HG03045 (cell line): Measurements from ENCODE around the gene RNASEH2A.

Experiments used
- ATAC-seq: cut with Tn5 transposase; IDR thresholded peaks from one replicate; pipeline ENCODE4 v1.9.1; 2021; ENCODE audit warnings: mild to moderate bottlenecking, moderate library complexity; ENCODE audit not compliant: unreplicated experiment

RNASEH2A gene

DNA sequence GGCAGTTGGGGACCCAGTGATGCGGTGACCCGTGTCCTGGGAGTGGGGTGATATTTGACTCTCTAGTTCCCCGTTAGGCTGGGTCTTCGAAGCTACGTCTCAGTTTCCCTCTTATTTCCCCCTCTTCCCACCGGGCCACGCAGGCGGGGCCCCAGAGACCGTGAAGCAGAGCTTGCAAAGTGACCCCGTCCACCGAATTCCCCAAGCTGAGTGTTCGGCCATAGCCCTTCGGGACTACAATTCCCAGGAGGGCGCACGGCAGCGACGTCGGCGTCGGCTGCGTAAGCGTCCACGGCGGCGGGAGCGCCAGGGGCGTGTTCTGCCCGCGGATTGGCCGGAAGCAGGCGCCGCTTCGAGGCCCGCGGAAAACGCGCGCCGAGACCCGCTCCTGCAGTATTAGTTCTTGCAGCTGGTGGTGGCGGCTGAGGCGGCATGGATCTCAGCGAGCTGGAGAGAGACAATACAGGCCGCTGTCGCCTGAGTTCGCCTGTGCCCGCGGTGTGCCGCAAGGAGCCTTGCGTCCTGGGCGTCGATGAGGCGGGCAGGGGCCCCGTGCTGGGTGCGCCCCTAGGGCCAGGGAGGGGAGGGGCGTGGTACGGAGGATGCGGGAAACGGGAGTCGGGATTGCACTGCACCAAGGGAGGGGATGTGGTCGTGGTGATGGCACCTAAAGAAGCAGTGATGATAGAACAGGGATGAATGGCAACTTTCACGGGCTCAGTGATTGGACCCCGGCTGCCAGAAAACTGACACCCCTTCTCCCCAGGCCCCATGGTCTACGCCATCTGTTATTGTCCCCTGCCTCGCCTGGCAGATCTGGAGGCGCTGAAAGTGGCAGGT, at the start of gene RNASEH2A:
RNASEH2A (plus strand) TSS at position 343 of the 840 bp plus-strand sequence; CDS start at position 433, 90 bp downstream.
- ATAC-seq = peak; percentile 75

DNA sequence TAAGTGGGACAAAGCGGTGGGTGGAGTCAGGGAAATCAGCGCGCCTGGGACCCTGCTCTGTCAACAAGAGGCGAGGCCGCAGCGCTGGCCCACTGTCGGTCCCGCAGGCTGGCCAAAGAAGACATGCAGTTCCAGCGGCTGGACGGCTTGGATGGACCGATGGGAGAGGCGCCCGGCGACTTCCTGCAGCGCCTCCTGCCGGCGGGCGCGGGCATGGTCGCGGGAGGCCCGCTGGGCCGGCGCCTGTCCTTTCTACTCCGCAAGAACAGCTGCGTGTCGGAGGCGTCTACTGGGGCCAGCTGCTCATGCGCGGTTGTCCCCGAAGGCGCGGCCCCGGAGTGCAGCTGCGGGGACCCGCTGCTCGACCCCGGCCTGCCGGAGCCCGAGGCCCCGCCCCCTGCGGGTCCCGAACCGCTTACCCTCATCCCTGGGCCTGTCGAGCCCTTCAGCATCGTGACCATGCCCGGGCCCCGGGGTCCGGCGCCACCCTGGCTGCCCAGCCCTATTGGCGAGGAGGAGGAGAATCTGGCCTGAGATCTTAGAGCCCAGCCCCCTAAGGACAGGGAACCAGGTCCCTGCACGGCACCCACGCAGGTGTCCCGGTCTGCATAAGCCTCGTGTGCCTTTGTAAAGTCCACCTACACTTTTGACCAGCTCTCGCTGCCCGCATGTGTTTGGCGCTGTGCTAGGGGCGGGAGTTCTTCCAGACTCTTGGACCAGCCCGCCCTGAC, 48.7 kb upstream of the RNASEH2A start:
- ATAC-seq = no peak

DNA sequence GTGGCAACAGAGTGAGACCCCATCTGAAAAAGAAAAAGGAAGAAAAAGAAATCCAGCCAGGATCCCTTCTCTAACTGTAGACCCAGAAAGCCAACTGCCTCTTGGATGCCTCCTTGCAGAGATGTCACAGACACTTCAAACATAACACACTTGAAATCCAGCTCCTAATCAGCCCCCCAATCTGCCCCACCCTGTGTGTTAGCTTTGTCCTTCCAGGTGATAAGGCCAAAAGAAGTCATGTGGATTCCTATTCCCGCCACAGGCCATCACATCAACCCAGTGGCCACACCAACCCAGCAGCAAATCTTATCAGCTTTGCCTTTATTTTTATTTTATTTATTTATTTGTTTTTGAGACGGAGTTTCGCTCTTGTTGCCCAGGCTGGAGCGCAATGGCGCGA, 46.7 kb upstream of the RNASEH2A start:
- no peak for ATAC-seq

GRCh38 chr19:12763100-12763499, 43.3 kb upstream of the RNASEH2A start:
- no peak for ATAC-seq

DNA sequence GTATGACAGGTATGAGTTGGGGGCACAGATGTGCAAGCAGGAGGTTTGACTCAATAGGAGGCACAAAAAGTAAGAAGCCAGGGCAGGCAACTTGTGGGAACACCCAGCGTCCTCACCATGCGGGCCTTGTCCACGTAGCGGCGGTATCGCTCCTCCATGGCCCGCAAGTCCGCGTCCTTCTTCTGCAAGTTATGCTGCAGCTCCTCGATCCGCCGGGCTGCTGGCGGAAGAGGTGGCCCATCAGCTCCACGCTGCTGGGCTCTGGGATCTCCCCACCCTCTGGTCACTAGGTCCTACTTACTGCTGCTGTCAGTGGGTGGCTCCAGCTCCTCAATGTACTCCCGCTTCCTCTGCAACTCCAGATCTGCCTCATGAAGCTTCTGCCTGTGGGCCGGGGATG, 41.7 kb upstream of the RNASEH2A start:
- no peak for ATAC-seq

GRCh38 chr19:12766051-12766521, 40.3 kb upstream of the RNASEH2A start:
- no peak for ATAC-seq

DNA sequence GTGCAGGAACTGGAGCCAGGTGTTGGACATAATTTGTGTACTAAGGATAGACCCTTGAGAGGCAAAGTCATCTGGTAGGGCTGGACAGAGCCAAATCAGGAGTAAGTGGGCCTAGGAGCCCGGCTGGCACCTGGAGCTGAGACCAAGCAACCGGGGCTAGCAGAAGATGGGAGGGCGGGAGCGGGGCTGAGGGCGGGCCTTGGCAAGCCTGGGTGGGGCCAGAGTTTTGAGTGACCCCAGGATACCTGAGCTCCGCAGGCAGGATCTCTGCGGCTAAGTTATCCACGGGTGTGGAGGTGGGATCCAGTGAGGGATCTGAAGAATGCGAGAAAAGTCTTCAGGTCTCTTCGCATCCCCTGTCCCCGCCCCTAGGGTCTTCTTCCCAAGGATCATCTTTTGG, 39.2 kb upstream of the RNASEH2A start:
- no peak for ATAC-seq

DNA sequence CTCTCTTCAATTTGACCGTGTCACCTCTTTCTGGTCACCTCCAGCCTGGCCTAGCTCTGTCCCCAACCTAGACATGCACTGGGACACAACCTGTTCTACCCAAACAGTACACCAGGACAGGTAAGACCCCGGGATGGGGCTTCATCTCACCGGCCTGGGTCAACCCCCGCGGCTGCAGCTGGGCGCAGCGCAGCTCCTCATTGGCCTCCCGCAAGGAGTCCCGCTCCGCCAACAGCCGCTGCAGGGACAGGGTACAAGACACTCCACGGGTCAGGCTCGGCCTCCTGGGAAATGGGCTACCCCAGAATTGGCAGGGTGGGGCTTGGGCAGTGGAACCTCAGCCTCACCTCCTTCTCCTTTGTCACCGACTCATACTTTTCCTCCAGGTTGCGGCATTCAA, 38.7 kb upstream of the RNASEH2A start:
- no peak for ATAC-seq

DNA sequence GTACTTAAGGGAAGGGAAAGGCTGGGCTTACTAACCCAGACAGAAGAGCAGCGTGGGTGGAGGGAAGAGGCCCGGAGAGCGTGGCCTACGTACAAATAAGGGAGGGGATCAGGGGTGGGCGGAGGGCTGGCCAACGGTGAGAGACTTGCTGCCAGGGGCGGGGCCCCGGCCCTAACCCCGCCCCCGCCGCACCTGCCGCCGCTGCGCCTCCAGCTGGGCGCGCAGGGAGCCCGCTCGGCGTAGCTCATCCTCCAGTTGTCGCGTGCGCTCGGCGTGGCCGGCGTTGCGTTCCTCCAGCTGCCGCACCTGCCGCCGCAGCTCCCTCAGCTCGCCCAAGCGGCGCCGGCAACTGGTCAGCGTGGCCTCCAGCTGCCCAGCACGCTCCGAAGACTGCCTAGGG, 36.7 kb upstream of the RNASEH2A start:
- no peak for ATAC-seq

- no peak for ATAC-seq
These were observed 35.5 kb upstream of the RNASEH2A start for GRCh38 chr19:12770922-12771321.

DNA sequence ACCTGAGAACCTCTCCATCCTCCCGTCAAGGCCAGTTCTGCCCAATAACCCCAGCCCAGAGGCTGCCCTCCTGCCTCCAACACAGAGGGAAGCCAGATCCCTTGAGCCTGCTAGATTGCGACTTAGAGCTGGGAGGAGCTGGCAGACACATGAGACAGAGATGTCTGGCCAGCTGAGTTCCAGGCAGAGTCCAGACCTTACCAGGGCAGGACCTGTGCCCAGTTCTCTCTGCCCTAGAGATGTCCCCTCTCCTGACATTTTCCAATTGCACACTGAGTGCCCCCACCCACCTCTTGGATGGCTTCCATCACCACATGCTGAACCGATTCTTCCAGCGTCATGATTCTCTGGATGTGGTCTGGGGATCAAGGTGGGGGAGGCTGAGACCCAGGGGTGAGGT, 34.1 kb upstream of the RNASEH2A start:
- ATAC-seq = no peak

DNA sequence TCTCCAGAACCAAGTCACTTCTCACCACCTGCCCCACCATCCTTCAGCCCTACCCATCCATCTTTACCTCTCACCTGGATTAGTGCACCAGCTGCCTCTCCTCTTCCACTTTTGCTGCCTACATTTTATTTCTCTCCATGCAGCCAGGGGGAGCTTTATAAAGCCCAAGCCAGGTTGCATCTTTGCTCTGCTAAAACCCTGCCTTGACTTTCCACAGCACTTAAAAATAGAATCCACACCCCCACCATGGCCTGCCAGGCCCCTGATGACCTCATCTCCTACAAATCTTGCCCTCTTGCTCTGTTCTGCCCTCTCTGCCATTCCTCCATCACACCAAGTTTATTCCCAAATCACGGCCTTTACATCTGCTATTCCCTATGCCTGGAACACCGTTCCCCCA, 32.8 kb upstream of the RNASEH2A start:
- no peak for ATAC-seq

DNA sequence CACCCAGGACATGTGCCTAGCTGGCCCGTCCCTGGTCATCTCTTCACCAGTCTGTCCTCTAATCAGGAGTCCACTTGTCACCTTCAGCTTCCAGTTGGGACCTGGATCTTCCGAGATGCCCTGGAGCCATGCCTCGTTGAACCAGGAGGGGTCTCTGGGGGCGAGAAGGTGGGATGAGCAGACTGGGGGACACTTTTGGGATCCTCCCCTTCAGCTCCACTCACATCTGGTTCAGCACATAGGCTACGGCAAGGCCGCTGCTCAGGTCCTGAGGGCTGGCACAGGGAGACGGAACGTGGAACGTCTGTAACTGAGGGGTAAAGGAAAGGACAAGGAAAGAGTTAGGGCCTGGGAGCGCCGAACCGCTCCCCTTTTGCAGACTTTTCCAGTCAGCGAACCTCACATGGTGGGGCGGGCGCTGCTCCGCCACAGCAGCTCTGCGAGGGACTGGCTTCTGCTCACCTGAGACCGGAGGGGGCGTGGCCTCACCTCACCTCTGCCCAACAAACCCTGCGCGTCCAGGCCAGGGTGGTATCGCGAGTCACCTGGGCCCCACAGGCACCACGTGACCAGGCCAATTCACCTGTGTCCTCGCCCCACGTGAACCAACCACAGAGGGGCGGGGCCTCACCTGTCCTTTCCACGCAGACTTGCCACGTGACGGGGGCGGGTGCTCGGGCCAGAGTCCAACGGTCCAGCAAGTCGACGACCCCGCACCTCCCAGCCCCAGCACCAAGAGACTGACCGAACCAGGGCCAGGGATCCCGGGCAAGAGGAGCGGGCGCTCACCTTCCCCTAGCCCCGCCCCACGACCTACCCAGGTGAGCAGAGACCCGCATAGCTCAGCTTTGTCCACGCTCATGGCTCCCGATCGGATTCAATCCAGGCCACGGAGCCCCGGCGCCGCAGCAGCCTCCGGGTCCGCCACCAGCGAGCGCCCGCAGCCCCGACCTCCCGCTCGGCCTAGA, 31.5 kb upstream of the RNASEH2A start, which contains the start of gene HOOK2:
HOOK2 (minus strand) TSS at position 965 of the 968 bp plus-strand sequence; CDS start at position 862, 103 bp downstream.
- peak; percentile 7 for ATAC-seq

DNA sequence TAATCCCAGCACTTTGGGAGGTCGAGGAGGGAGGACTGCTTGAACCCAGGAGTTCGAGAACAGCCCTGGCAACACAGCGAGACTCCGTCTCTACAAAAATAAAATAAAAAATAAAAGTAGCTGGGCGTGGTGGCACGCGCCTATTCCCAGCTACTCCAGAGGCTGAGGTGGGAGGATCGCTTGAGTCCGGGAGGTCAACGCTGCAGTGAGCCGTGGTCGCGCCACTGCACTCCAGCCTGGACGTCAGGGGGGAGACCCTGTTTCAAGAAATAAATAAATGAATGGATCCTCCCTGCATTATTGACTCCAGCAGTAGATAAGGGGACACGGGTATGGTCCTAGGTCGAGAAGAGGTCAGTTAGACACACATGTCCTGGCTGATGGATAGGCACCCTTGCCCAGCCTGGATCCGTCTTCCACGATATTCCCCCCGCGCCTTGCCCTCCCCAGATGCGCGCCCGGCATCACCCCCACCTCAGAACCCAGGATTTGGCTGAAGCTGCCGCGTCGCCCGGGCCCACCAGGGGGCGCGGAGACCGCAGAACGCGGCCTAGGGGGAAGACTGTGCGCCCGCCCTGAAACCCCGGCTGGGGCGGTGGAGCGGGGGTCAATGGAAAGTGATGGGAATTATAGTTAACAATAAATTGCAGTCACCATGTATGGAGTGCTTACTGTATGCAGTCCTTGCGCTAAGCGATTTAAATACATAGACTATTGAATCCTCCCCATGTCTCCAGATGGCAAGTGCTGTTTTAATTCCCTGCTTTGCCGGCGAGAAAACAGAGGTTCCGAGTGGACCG, 29.0 kb upstream of the RNASEH2A start:
- ATAC-seq = no peak

DNA sequence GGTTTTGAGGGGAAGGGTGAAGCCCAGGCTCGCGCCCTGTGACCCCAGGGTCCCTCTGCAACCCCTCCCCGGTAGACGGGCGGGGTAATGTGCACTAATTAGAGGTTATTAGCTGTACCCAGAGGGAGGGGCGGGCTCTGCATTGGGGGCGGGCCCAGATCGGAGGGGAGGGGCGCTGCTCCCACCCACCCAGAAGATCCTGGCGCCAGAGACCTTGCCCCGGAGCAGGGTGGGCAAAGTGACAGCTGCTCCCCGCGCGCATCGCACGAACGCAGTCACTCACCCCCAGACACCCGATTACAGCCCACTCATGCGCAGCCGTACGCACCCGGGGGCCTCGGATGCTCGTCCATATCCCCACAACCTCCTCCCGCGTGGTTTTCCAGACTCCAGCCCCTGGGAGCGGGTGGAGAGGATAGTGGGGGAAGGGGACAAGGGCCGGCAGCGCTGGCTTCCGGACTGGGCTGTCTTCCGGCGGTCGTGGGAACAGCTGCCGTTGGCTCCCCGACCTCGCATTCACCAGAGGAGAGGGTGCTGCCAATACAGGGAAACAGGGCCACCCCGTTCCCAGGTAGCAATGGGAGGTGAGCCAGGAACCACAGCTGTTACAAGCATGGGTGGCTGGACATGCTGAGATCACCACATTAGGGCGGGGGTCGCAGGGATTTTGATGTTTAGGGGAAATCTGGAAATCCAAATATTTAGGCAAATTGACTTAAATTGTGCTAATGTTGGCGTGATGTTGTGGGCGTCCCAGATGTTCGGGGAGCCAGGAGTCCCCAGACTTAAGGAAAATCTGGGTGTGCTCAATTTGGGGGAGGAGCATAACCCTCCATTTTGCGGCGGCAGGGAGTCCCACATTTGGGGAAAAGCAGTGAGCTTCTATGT, 28.1 kb upstream of the RNASEH2A start:
- no peak for ATAC-seq

DNA sequence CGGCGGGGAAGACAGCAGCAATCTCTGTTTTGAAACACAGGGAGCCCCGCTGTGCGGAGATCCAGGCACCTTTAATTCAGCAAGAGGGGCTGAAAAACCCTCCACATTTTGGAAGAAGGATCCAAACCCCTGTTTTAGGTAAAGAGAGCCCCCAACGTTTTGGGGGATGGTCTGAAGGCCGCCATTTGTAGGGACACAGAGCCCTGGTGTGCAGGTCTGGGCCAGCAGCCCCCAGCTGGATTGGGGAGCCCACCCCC, 27.6 kb upstream of the RNASEH2A start:
- no peak for ATAC-seq

DNA sequence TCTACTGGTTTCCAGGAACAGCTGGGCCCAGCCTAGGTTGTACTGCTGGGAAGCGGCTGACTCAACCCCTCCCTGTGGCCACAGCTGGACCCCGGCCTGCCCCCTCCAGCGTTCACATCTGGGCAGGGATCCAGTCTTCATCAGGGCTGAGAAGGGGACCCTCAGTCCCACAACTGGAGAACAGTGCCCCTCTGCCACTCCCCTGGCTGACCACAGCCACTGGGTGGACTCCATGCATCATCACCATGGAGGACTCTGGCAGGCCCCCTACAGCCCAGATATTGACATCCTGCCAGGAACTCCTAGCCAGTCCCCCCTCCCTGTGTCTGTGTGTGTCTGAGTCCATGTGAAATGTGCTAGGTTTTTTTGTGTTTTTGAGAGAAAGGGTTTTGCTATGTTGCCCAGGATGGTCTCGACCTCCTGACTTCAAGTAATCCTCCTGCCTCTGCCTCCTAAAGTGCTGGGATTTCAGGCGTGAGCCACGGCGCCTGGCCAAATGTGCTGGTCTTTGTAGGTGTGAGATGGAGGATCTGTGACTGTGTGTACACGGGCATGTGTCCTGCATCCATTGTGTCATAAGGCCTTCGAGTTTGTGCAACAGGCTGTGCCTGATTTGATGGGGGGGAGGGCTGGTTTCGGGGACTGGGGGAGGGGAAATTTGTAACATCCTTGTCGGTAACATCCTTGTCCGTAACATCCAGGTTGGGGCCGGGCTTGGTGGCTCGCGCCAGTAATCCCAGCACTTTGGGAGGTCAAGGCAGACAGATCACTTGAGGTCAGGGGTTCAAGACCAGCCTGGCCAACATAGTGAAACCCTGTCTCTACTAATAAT, 27.0 kb upstream of the RNASEH2A start:
- no peak for ATAC-seq

GRCh38 chr19:12782174-12782423, 24.3 kb upstream of the RNASEH2A start:
- no peak for ATAC-seq
